Peyer's patch (tissue), 4 donors: Measurements from ENCODE around the gene ZNF48. TPM values are rescaled to one million over a fixed set of nuclear protein-coding genes. Genes with fewer than 3 reads are reported as not detected.
"Not testable (repeated sequence)": the region's sequence is repeated elsewhere in the genome, so short reads cannot be mapped to it uniquely, and the experiment has no call there.

Source experiments
- DNase-seq, 3 donors: peaks; one replicate each; pipeline ENCODE4 v3.0.0-alpha.2; 2017 to 2019
- H3K27ac ChIP-seq, 4 donors: fragments of 200-600 bp; sonication (generic); one replicate each; pipeline ENCODE4 v1.5.1; 2016 to 2019
- H3K27me3 ChIP-seq, 2 donors: fragments of 200-600 bp; sonication (generic); one replicate each; pipeline ENCODE4 v1.5.1; 2019
- H3K36me3 ChIP-seq, 3 donors: fragments of 200-600 bp; sonication (generic); one replicate each; pipeline ENCODE4 v1.5.1; 2016 to 2019
- H3K4me1 ChIP-seq, 4 donors: fragments of 200-600 bp; sonication (generic); one replicate each; pipeline ENCODE4 v1.5.1; 2016 to 2019
- H3K4me3 ChIP-seq, 4 donors: fragments of 200-600 bp; sonication (generic); 1 replicate in 3 of 4; 2 replicates in 1 of 4; pipeline ENCODE4 v1.5.1; 2016 to 2019; ENCODE audit warnings: mild to moderate bottlenecking in 1 of 4
- H3K9me3 ChIP-seq, 4 donors: fragments of 200-600 bp; sonication (generic); one replicate each; pipeline ENCODE4 v1.5.1; 2016 to 2019; ENCODE audit warnings: mild to moderate bottlenecking in 1 of 4
- POLR2A ChIP-seq, 2 donors: fragments of 450-650 bp; IDR thresholded peaks; one replicate each; pipeline ENCODE4 v1.5.1; 2017; ENCODE audit warnings: antibody characterized with exemption in 2 of 2, mild to moderate bottlenecking in 2 of 2, moderate library complexity in 2 of 2
- total RNA-seq, 4 donors: library from RNA; depleted of rRNA; stranded (reverse); fragments of >200 nt; gene quantifications; one replicate each; pipeline ENCODE4 v1.1.0, GENCODE V29; 2016
- TF ChIP-seq, protein P1 (sequence below), 6 experiments: fragments of 450-650 bp in 4 of 6; fragments of 200-600 bp in 2 of 6; sonication (generic) in 1 of 6; IDR thresholded peaks; one replicate each; pipeline ENCODE4 v1.5.1; 2017 to 2019; ENCODE audit warnings: antibody characterized with exemption in 6 of 6, mild to moderate bottlenecking in 3 of 6, moderate library complexity in 1 of 6

The ZNF48 gene
- total RNA-seq, 4 donors from 2014 or later: 4.2 to 9.7 (median 7.1) TPM

DNA sequence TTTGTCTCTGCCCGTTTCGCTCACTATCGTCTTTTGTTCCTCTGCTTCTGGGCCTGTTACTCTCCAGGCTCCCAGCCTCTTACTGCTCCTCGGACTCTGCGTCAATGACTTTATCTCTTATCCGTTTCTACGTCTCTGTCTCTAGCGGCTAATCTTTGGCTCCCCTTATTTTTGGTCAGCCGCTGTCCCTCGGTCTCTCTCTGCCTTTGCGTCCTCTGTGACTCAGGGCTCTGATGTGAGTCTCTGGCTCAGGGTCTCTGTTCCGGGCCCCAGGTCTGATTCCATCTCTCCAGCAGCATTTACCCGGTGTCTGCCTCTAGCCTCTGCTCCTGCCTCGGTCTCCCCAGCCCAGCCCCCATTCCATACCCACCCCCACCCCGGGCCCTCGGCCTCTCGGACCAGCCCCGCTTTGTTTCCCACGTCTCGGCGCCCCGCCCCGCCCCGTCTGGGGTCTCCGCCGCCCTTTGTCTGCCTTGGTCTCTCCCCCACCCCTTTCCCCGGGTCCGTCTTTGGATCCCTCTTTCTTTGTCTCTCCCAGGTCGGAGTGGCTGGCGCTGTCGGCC lies 547 bp upstream of the ZNF48 start:
- Histone ChIP-seq H3K36me3 (peaks cover 0 to 15% (median 0%) of the 10 kb centered on the region in 3 donors), H3K27me3 (no peaks in the 10 kb centered on the region), H3K27ac (peak overlapping the region; percentile 64 to 81 (median 73)), H3K9me3 (no peaks in the 10 kb centered on the region), H3K4me3 (peak overlapping the region; percentile 65 to 89 (median 74)), H3K4me1 (peaks cover 2 to 28% (median 9%) of the 10 kb centered on the region in 4 donors)
- no peak for DNase-seq
- no peak for TF ChIP-seq POLR2A (IDR thresholded peaks at IDR 0.05)
- TF ChIP-seq, protein P1, sequence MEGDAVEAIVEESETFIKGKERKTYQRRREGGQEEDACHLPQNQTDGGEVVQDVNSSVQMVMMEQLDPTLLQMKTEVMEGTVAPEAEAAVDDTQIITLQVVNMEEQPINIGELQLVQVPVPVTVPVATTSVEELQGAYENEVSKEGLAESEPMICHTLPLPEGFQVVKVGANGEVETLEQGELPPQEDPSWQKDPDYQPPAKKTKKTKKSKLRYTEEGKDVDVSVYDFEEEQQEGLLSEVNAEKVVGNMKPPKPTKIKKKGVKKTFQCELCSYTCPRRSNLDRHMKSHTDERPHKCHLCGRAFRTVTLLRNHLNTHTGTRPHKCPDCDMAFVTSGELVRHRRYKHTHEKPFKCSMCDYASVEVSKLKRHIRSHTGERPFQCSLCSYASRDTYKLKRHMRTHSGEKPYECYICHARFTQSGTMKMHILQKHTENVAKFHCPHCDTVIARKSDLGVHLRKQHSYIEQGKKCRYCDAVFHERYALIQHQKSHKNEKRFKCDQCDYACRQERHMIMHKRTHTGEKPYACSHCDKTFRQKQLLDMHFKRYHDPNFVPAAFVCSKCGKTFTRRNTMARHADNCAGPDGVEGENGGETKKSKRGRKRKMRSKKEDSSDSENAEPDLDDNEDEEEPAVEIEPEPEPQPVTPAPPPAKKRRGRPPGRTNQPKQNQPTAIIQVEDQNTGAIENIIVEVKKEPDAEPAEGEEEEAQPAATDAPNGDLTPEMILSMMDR (IDR thresholded peaks at IDR 0.05): no peak

DNA sequence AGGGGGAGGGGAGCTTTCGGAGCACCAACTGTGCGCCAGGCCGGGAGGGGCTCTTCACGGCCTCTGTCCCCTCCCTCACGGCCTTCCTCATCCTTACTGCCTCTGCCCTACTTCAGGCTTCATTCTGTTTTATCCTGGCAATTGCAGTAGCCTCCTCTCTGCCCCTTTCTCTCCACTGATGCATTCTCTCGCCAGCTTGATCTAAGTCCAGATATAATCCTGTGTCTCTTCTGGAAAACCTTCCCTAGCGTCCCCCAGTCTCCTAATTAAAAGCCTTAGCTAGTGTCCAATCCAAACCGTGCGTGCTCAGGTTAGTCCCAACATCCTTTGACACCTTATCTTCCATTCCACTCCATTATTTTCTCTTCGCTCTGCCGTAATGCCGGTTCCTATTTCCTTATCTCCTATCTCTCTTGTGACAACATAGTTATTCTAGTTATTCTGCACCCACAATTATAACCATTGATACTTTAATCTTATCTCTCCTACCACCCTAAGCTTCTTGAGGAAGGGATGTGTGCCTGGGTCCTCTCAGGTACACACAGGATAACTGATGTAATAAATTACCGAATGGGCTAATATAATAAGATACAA lies 869 bp downstream of the ZNF48 start:
- Histone ChIP-seq H3K9me3 (no peaks in the 10 kb centered on the region), H3K36me3 (peaks cover 0 to 15% (median 0%) of the 10 kb centered on the region in 3 donors), H3K27ac (peak overlapping the region; percentile 18 to 81 (median 73)), H3K27me3 (no peaks in the 10 kb centered on the region), H3K4me3 (peak overlapping the region; percentile 65 to 89 (median 74)), H3K4me1 (peaks cover 2 to 38% (median 11%) of the 10 kb centered on the region in 4 donors)
- DNase-seq: no peak
- TF ChIP-seq, protein P1 (IDR thresholded peaks at IDR 0.05): no peak

DNA sequence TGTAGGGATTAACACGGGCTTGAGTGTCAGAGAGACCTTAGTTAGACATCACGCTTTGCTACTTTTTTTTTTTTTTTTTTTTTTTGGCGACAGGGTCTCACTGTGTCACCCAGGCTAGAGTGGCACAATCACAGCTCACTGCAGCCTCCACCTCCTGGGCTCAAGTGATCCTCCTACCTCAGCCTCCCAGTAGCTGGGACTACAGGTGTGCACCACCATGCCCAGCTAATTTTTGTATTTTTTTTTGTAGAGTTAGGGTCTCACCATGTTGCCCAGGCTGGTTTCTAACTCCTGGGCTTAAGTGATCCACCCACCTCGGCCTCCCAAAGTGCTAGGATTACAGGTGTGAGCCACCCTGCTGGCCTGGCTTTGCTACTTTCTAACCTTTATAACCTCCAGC lies 1.4 kb downstream of the ZNF48 start:
- H3K4me3 ChIP-seq, DNase-seq, H3K27ac ChIP-seq, H3K9me3 ChIP-seq, H3K27me3 ChIP-seq: not testable (repeated sequence)
- Histone ChIP-seq H3K4me1 (peaks cover 2 to 40% (median 12%) of the 10 kb centered on the region in 4 donors), H3K36me3 (peaks cover 0 to 15% (median 0%) of the 10 kb centered on the region in 3 donors)

DNA sequence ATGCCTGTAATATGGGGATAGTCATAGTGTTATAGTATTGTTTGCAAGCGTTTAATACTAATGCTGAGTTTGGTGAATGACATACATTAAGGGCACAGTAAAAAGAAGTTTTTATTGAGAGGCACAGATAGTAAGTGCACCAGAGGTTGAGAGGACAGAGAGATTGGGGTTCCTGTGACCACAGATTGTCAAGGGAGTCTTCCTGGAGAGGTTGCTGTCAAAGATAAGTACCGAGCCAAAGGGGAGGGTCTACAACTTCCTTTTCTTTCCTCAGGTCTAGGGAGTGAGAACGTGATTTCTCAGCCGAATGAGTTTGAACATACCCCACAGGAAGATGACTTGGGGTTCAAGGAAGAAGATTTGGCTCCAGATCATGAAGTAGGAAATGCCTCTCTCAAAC lies 1.8 kb downstream of the ZNF48 start:
- no peak for DNase-seq
- no peak for TF ChIP-seq POLR2A (IDR thresholded peaks at IDR 0.05)
- TF ChIP-seq, protein P1 (IDR thresholded peaks at IDR 0.05): no peak

DNA sequence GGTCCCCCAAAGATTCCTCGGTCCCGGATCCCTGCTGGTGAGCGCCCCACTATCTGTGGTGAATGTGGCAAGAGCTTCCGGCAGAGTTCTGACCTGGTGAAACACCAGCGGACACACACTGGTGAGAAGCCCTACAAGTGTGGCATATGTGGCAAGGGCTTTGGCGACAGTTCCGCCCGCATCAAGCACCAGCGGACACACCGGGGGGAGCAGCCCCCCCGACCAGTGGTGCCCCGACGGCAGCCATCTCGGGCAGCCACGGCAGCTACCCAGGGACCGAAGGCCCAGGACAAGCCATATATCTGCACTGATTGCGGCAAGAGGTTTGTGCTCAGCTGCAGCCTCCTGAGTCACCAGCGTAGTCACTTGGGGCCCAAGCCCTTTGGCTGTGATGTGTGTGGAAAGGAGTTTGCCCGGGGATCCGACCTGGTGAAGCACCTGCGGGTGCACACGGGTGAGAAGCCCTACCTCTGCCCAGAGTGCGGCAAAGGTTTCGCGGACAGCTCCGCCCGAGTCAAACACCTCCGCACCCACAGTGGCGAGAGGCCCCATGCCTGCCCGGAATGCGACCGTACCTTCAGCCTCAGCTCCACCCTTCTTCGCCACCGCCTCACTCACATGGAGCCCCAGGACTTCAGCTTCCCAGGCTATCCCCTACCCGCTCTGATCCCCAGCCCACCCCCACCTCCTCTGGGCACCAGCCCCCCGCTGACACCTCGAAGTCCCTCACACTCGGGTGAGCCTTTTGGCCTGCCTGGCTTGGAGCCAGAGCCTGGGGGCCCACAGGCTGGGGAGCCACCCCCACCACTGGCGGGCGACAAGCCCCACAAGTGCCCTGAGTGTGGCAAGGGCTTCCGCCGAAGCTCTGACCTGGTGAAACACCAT lies 2.8 kb downstream of the ZNF48 start:
- Histone ChIP-seq H3K4me3 (no peak overlapping the region), H3K4me1 (peaks cover 2 to 44% (median 12%) of the 10 kb centered on the region in 4 donors), H3K9me3 (no peaks in the 10 kb centered on the region), H3K27ac (no peak overlapping the region), H3K27me3 (no peaks in the 10 kb centered on the region), H3K36me3 (peaks cover 0 to 15% (median 0%) of the 10 kb centered on the region in 3 donors)
- TF ChIP-seq, protein P1 (IDR thresholded peaks at IDR 0.05): no peak
- no peak for TF ChIP-seq POLR2A (IDR thresholded peaks at IDR 0.05)
- no peak for DNase-seq

More for the DNA sequence above, 1.8 kb downstream of the ZNF48 start:
- Histone ChIP-seq H3K36me3 (peaks cover 0 to 15% (median 0%) of the 10 kb centered on the region in 3 donors), H3K4me1 (peaks cover 2 to 41% (median 12%) of the 10 kb centered on the region in 4 donors), H3K27me3 (no peaks in the 10 kb centered on the region), H3K9me3 (no peaks in the 10 kb centered on the region), H3K27ac (no peak overlapping the region), H3K4me3 (no peak overlapping the region)
